Mesenchymal stem cell (in vitro differentiated cells and primary cell): ENCODE results near the gene SEMA3A.

Experiments
- DNase-seq: peaks from one replicate; pipeline ENCODE4 v3.0.0-alpha.2; 2013
- H2AFZ ChIP-seq: one replicate; pipeline ENCODE4 v1.6.1; 2013; ENCODE audit warnings: low read depth, mild to moderate bottlenecking, control low read depth, inconsistent platforms, low read length, moderate library complexity
- H2AK5ac ChIP-seq: 2 replicates; pipeline ENCODE4 v1.6.1; 2013; ENCODE audit warnings: low read length, moderate library complexity, mild to moderate bottlenecking, inconsistent platforms; ENCODE audit not compliant: severe bottlenecking
- H2BK120ac ChIP-seq: one replicate; pipeline ENCODE4 v1.6.1; 2013; ENCODE audit warnings: low read depth, mild to moderate bottlenecking, inconsistent platforms, low read length, moderate library complexity
- H2BK12ac ChIP-seq, 2 experiments: one replicate each; pipeline ENCODE4 v1.6.1; 2013; ENCODE audit warnings: inconsistent platforms in 2 of 2, low read length in 2 of 2, mild to moderate bottlenecking in 2 of 2, moderate library complexity in 2 of 2, control low read depth in 1 of 2
- H2BK15ac ChIP-seq: one replicate; pipeline ENCODE4 v1.6.1; 2013; ENCODE audit warnings: mild to moderate bottlenecking, low read depth, inconsistent platforms; ENCODE audit not compliant: poor library complexity, severe bottlenecking
- H2BK5ac ChIP-seq: 2 replicates; pipeline ENCODE4 v1.6.1; 2013; ENCODE audit warnings: low read depth, mild to moderate bottlenecking, low read length, control low read depth, inconsistent platforms; ENCODE audit not compliant: poor library complexity, severe bottlenecking
- H3K14ac ChIP-seq, 2 experiments: one replicate each; pipeline ENCODE4 v1.6.1; 2013; ENCODE audit warnings: inconsistent platforms in 2 of 2, low read length in 2 of 2, control low read depth in 1 of 2, mild to moderate bottlenecking in 1 of 2, moderate library complexity in 1 of 2
- H3K18ac ChIP-seq, 2 experiments: one replicate each; pipeline ENCODE4 v1.6.1; 2013; ENCODE audit warnings: inconsistent platforms in 2 of 2, low read length in 2 of 2, control low read depth in 1 of 2, low read depth in 1 of 2, mild to moderate bottlenecking in 1 of 2
- H3K23ac ChIP-seq, 2 experiments: one replicate each; pipeline ENCODE4 v1.6.1; 2013; ENCODE audit warnings: inconsistent platforms in 2 of 2, low read length in 2 of 2, mild to moderate bottlenecking in 2 of 2, moderate library complexity in 2 of 2, control low read depth in 1 of 2
- H3K27ac ChIP-seq: 2 replicates; pipeline ENCODE4 v1.5.1; 2013; ENCODE audit warnings: mild to moderate bottlenecking, moderate library complexity, low read length, control low read depth, inconsistent platforms; ENCODE audit not compliant: poor library complexity, severe bottlenecking
- H3K27me3 ChIP-seq, 2 experiments: 2 replicates each; pipeline versions ENCODE4 v1.6.1 to v1.7.0; 2013; ENCODE audit warnings: low read length in 2 of 2, mild to moderate bottlenecking in 2 of 2, moderate library complexity in 2 of 2, control low read depth in 1 of 2, inconsistent platforms in 1 of 2; ENCODE audit not compliant: control insufficient read depth in 1 of 2, insufficient read depth in 1 of 2
- H3K36me3 ChIP-seq, 2 experiments: 2 replicates each; pipeline versions ENCODE4 v1.6.1 to v1.7.0; 2013; ENCODE audit warnings: low read length in 2 of 2, control low read depth in 1 of 2, inconsistent platforms in 1 of 2, low read depth in 1 of 2, mild to moderate bottlenecking in 1 of 2; ENCODE audit not compliant: insufficient read depth in 2 of 2, control insufficient read depth in 1 of 2
- H3K4ac ChIP-seq, 2 experiments: one replicate each; pipeline ENCODE4 v1.6.1; 2013; ENCODE audit warnings: inconsistent platforms in 2 of 2, low read length in 2 of 2, mild to moderate bottlenecking in 2 of 2, moderate library complexity in 2 of 2, control low read depth in 1 of 2, low read depth in 1 of 2
- H3K4me1 ChIP-seq: 2 replicates; pipeline ENCODE4 v1.6.1; 2013; ENCODE audit warnings: low read depth, low read length, control low read depth; ENCODE audit not compliant: control insufficient read depth, insufficient read depth
- H3K4me2 ChIP-seq: 2 replicates; pipeline ENCODE4 v1.6.1; 2013; ENCODE audit warnings: low read length, mild to moderate bottlenecking, inconsistent platforms; ENCODE audit not compliant: poor library complexity, severe bottlenecking
- H3K4me3 ChIP-seq, 2 experiments: 2 replicates each; pipeline versions ENCODE4 v1.5.1 to v1.7.0; 2013; ENCODE audit warnings: low read length in 2 of 2, mild to moderate bottlenecking in 2 of 2, control low read depth in 1 of 2, low read depth in 1 of 2; ENCODE audit not compliant: insufficient read depth in 1 of 2
- H3K79me1 ChIP-seq: replicated peaks from 2 replicates; pipeline ENCODE4 v1.6.1; 2013; ENCODE audit warnings: mild to moderate bottlenecking, control low read depth, low read length, inconsistent platforms; ENCODE audit not compliant: poor library complexity, severe bottlenecking
- H3K9ac ChIP-seq: 2 replicates; pipeline ENCODE4 v1.7.0; 2013; ENCODE audit warnings: mild to moderate bottlenecking, low read length, moderate library complexity
- H3K9me3 ChIP-seq: 2 replicates; pipeline ENCODE4 v1.7.0; 2013; ENCODE audit warnings: mild to moderate bottlenecking, low read length; ENCODE audit not compliant: control insufficient read depth
- H4K8ac ChIP-seq: one replicate; pipeline ENCODE4 v1.6.1; 2013; ENCODE audit warnings: inconsistent platforms, mild to moderate bottlenecking, low read length, moderate library complexity
- H4K91ac ChIP-seq: one replicate; pipeline ENCODE4 v1.6.1; 2013; ENCODE audit warnings: mild to moderate bottlenecking, low read length, inconsistent platforms
- WGBS: methylation state at CpG from one replicate; pipeline ENCODE4 v1.1.7; 2013; ENCODE audit warnings: mixed read lengths; 5-methylcytosine and 5-hydroxymethylcytosine counted together

Gene SEMA3A

DNA sequence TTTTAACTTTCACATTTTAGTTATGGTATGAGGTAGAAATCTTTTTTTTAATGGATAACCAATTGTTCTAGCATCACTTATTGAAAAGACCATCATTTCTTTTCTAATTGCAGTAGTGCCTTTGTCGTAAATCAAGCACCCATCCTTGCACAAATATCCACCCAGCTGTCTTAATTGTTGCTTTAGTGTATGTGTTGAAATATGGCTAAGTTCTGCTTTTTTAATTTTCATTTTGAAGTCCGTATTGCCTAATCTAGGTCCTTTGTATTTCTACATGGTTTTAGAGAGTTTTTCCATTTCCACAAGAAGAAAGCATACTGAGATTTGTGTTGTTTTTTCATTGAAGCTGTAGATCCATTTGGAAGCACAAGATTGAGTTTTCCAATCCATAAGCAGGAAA lies 286.1 kb downstream of the SEMA3A start:
- H3K27me3 ChIP-seq = no peaks in the 10 kb centered on the region
- H2BK15ac ChIP-seq = no peak overlapping the region
- no peak overlapping the region for H3K9ac ChIP-seq
- no peak overlapping the region for H3K18ac ChIP-seq
- no peak overlapping the region for H3K23ac ChIP-seq
- H2AK5ac ChIP-seq = no peak overlapping the region
- H3K36me3 ChIP-seq = no peaks in the 10 kb centered on the region
- no peak overlapping the region for H2AFZ ChIP-seq
- H3K9me3 ChIP-seq = no peaks in the 10 kb centered on the region
- no peak overlapping the region for H4K91ac ChIP-seq
- no peak overlapping the region for H3K4me3 ChIP-seq
- 100% methylated on average over 2 of the region's 2 CpGs for WGBS
- H3K4ac ChIP-seq = no peak overlapping the region
- no peak overlapping the region for H2BK120ac ChIP-seq
- DNase-seq = no peak
- no peaks in the 10 kb centered on the region for H3K79me1 ChIP-seq
- H3K4me2 ChIP-seq = no peak overlapping the region
- no peak overlapping the region for H2BK12ac ChIP-seq
- H3K4me1 ChIP-seq = no peaks in the 10 kb centered on the region
- H2BK5ac ChIP-seq = no peak overlapping the region
- H3K14ac ChIP-seq = no peak overlapping the region
- H3K27ac ChIP-seq = no peak overlapping the region
- no peak overlapping the region for H4K8ac ChIP-seq
